Spleen (tissue), 7 donors: ENCODE results near the gene ARL8B.

Experiments used
- CTCF ChIP-seq, 11 experiments: fragments of 200-600 bp in 7 of 11; fragments of 450-650 bp in 4 of 11; sonication (generic) in 4 of 11; IDR thresholded peaks in 8 of 11; conservative IDR thresholded peaks in 3 of 11; 1 replicate in 7 of 11; 2 replicates in 4 of 11; pipeline versions ENCODE4 v1.4.0 to v1.8.0; 2016 to 2021; ENCODE audit warnings: antibody characterized with exemption in 11 of 11, inconsistent platforms in 4 of 11, mild to moderate bottlenecking in 1 of 11
- POLR2AphosphoS5 ChIP-seq, 3 donors: sonication (generic); formaldehyde crosslinking; IDR thresholded peaks; one replicate each; pipeline ENCODE4 v1.5.1; 2017; ENCODE audit warnings: antibody characterized with exemption in 3 of 3
- donor health status: DM: no; HTN: no; CAD: no; lungs with moderate emphysema.
- donor health status: DM: no; HTN: no; CAD: no.
- donor health status: DM: no; HTN: no; CAD: no.

DNA sequence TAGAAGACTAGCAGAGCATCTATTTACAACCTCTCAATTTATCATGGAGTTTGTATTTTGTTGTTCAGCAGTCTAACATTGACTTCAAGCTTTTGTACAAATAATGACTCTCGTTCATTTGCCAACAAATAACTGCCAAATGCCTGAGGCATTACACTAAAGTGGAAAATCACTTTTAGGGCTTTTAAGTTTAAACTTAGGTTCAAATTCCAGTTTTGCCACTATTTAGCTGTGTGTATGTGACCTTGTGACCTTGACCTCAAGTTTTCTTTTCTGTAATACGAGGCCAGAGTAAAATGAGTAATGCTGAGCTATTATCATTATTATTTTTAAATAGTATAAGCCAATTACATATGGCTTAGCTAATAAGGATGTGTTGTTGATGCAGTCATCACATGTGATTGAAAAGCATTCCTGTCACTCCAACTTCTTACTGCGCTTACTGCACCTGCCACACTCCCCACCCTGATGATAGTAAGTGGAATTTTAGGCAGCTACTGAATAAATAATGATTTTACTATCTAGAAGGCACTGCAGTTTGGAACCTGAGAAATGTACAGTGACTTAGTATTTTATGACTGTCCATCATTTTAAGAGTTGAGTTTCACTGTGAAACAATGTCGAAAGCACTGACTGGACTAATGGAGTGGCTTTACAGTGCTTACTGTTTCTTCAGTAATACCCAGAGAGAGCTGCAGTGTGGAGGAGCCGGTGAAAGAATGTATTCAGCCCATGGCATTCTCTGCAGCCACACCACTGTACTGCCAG is 16.3 kb downstream of the ARL8B start:
- TF ChIP-seq CTCF (IDR thresholded peaks at IDR 0.05 in 8 of 11, conservative IDR thresholded peaks at IDR 0.05 in 3 of 11) = no peak
- TF ChIP-seq POLR2AphosphoS5 (IDR thresholded peaks at IDR 0.05) = no peak
